HG02642 (cell line): ENCODE results near the gene PCDHGA6.
"Not testable (repeated sequence)": the region's sequence is repeated elsewhere in the genome, so short reads cannot be mapped to it uniquely, and the experiment has no call there.

Experiments used
- ATAC-seq: cut with Tn5 transposase; IDR thresholded peaks from one replicate; pipeline ENCODE4 v1.9.1; 2021; ENCODE audit warnings: mild to moderate bottlenecking; ENCODE audit not compliant: unreplicated experiment, poor library complexity

PCDHGA6 gene

DNA sequence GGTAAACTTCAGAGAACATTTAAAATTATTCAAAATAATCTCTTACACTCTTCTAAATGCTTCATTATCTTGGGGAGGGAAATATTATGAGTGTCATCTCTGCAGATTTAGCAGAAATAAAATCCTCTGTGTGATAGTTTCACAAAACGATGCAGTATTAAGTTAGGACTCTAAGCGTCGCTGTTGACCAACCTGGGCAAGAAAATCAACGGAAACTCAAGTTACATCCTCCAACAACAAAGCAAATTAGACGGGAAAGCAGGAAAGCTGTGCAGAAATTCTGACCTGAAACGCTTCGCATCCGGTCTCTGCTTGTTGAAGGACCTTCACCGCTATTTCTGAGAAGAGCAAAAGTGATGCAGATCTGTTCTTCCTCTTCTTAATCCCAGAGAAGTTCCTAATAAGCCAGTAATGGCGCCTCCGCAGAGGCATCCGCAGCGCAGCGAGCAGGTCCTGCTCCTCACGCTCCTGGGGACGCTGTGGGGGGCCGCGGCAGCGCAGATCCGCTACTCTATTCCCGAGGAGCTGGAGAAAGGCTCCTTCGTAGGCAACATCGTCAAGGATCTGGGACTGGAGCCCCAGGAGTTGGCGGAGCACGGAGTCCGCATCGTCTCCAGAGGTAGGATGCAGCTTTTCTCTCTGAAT is at the start of gene PCDHGA6:
TSS of gene PCDHGA6 (plus strand) at position 219 of the 645 bp plus-strand sequence. CDS start at position 412, 193 bp downstream.
- no peak for ATAC-seq

- peak; percentile 78 for ATAC-seq
Observed at GRCh38 chr5:141326088-141326854, 47.4 kb upstream of the PCDHGA6 start.

GRCh38 chr5:141328231-141328630 is 45.5 kb upstream of the PCDHGA6 start:
- ATAC-seq, result no peak

GRCh38 chr5:141330299-141331080 is 43.2 kb upstream of the PCDHGA6 start, which contains the start of gene PCDHGA1:
Gene PCDHGA1, plus strand, starts transcription at chr5:141330514.
- peak; percentile 42 for ATAC-seq

DNA sequence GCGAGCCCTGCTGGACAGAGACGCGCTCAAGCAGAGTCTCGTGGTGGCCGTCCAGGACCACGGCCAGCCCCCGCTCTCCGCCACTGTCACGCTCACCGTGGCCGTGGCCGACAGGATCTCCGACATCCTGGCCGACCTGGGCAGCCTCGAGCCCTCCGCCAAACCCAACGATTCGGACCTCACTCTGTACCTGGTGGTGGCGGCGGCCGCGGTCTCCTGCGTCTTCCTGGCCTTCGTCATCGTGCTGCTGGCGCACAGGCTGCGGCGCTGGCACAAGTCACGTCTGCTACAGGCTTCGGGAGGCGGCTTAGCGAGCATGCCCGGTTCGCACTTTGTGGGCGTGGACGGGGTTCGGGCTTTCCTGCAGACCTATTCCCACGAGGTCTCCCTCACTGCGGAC is 41.1 kb upstream of the PCDHGA6 start:
- ATAC-seq, result not testable (repeated sequence)

DNA sequence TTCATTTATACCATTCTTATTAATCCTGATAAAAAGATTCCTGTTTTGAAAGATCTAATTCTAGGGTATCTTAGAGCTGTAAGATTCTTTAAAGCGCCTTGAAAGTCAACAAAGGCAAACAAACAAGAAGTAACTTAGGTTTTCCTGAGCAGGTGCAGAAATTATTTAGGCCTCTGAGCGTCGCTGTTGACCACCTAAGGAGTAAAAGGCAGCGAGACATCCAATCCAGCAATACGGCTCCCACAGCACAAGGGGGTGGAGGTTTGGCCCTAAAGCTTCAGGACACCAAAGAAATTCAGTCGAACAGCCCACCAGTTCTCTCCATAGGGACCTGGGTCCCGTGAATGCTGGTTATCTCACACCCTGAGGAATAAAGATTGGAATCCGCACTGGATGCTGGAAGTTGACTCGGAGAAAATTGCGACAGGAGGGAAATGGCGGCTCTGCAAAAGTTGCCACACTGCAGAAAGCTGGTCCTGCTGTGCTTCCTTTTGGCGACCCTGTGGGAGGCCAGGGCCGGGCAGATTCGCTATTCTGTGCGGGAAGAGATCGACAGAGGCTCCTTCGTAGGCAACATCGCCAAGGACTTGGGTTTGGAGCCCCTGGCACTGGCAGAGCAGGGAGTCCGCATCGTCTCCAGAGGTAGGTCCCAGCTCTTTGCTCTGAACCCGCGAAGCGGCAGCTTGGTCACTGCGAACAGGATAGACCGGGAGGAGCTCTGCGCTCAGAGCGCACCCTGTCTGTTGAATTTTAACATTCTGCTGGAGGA is 35.0 kb upstream of the PCDHGA6 start, which contains the start of gene PCDHGA2:
TSS of gene PCDHGA2 (plus strand) at position 223 of the 769 bp plus-strand sequence.
- no peak for ATAC-seq

GRCh38 chr5:141340781-141341354 is 32.8 kb upstream of the PCDHGA6 start:
- not testable (repeated sequence) for ATAC-seq

GRCh38 chr5:141342773-141343172 is 30.9 kb upstream of the PCDHGA6 start:
- ATAC-seq, result no peak

DNA sequence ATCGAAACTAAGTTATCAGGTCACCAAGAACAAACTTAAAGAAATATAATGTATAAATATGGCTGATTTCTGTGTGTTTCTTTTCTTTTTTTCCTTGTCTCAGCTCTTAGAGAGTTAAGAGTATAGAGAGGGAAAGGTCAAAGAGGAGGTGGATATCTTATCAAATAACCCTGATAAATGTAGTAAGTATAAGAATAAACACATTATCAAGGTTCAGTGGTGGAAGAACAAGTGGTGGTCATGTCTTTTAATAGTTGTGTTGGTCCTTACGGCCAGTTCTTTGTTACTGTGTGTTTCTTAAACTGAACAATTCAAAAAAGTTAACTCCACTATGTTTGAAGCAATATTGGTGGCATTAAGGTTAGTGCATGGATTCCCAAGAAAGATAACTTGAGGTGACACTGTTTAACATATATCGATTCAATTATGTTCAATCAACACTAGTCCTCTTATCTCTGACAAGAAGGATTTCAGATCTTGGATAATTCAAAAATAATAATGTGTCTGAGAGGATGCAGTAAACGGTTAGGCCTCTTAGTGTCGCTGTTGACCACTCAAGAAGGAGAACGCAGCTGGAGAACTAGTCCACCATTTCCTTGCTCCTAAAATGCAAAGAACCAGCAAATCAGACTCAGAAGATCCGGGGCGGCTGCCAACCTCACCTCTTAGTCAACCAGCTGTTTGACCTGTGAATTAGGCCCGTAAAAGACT is 30.3 kb upstream of the PCDHGA6 start, which contains the start of gene PCDHGA3:
TSS of gene PCDHGA3 (plus strand) at position 588 of the 711 bp plus-strand sequence. CDS start 205 bp downstream, outside the sequence.
- ATAC-seq, result no peak

DNA sequence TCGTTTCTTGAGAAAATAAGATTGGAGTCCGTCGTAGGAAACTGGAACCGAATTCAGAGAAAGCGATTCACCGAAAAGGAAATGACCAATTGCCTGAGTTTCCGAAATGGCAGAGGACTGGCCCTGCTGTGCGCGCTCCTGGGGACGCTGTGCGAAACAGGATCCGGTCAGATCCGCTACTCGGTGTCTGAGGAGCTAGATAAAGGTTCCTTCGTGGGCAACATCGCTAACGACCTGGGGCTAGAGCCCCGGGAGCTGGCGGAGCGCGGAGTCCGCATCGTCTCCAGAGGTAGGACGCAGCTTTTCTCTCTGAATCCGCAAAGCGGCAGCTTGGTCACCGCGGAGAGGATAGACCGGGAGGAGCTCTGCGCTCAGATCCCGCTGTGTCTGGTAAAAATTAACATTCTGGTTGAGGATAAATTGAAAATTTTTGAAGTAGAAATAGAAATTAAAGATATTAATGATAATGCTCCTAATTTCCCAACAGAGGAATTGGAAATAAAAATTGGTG is 29.7 kb upstream of the PCDHGA6 start:
- ATAC-seq, result no peak

- no peak for ATAC-seq
Observed at GRCh38 chr5:141345327-141345726, 28.4 kb upstream of the PCDHGA6 start.

DNA sequence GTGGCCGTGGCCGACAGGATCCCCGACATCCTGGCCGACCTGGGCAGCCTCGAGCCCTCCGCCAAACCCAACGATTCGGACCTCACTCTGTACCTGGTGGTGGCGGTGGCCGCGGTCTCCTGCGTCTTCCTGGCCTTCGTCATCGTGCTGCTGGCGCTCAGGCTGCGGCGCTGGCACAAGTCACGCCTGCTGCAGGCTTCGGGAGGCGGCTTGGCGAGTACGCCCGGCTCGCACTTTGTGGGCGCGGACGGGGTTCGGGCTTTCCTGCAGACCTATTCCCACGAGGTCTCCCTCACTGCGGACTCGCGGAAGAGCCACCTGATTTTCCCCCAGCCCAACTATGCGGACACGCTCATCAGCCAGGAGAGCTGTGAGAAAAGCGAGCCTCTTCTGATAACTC is 27.7 kb upstream of the PCDHGA6 start:
- not testable (repeated sequence) for ATAC-seq

GRCh38 chr5:141349917-141350619 is 23.6 kb upstream of the PCDHGA6 start, which contains the start of gene PCDHGB1:
Gene PCDHGB1, plus strand, starts transcription at chr5:141350099. Its CDS starts 162 bp downstream, at chr5:141350261.
- no peak for ATAC-seq

GRCh38 chr5:141351591-141351990 is 22.1 kb upstream of the PCDHGA6 start:
- ATAC-seq, result no peak

DNA sequence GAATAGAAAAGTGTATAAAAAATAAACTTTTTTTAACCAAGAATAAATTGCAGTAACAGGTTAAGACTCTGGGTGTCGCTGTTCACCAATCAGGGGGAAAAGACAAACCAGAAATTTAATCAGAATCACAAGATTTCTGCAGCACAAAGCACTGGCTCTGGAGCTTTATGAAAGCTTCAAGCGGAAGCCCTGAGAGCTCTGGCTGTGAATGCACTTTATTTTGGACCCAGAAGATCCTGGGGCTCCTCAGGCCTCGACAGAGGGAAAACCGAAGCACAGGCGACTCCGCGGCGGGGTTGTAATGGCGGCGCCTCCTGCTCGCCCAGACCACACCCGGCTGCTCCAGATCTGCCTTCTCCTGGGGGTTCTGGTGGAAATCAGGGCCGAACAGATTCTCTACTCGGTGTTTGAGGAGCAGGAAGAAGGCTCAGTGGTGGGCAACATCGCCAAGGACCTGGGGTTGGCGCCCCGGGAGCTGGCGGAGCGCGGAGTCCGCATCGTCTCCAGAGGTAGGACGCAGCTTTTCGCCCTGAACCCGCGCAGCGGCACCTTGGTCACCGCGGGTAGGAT is 18.7 kb upstream of the PCDHGA6 start, which contains the start of gene PCDHGA4:
TSS of gene PCDHGA4 (plus strand) at position 122 of the 570 bp plus-strand sequence. CDS start at position 209, 87 bp downstream.
- no peak for ATAC-seq

DNA sequence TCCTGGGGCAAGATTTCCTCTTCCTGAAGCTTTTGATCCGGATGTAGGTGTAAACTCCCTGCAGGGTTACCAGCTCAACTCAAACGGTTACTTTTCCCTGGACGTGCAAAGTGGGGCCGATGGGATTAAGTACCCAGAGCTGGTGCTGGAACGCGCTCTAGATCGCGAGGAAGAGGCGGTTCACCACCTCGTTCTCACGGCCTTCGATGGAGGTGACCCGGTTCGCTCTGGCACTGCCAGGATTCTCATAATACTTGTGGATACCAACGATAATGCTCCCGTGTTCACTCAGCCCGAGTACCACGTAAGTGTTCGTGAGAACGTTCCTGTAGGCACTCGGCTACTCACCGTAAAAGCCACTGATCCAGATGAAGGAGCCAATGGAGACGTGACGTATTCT is 18.1 kb upstream of the PCDHGA6 start:
- no peak for ATAC-seq

DNA sequence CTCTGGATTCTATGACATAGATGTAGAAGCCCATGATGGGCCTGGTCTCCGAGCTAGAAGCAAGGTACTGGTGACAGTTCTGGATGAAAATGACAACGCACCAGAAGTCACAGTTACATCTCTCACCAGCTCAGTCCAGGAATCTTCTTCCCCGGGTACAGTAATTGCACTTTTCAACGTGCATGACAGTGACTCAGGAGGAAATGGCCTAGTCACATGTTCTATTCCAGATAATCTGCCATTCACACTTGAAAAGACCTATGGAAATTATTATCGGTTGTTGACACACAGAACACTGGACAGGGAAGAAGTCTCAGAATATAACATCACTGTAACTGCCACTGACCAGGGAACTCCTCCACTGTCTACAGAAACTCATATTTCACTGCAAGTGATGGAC is 17.6 kb upstream of the PCDHGA6 start:
- ATAC-seq, result no peak

- no peak for ATAC-seq
Observed at GRCh38 chr5:141356950-141357349, 16.7 kb upstream of the PCDHGA6 start.
